HCT116 (cell line): ENCODE data around the gene CCDC159. TPM values are rescaled to one million over a fixed set of nuclear protein-coding genes. Genes with fewer than 3 reads are reported as not detected.

ENCODE experiments used
- ATAC-seq: fragments of 200-7000 bp; cut with Tn5 transposase; 2 replicates; pipeline ENCODE4 v1.9.1; 2020; ENCODE audit warnings: mild to moderate bottlenecking, moderate library complexity
- BruUV-seq: library from RNA; stranded (reverse); fragments of 400-500 nt; replicated peaks from 2 replicates; lab custom pipeline; 2021; lab: Mats Ljungman, UMichigan
- CTCF ChIA-PET: fragments of 300-600 bp; sonication (Branson Sonifier 250); formaldehyde crosslinking; loops from one replicate; lab custom pipeline; 2021; ENCODE audit warnings: antibody characterized with exemption; lab: Charles Lee
- POLR2A ChIA-PET: fragments of 300-600, 350-600 bp; sonication (Branson Sonifier 250); formaldehyde crosslinking; loops from one replicate; lab custom pipeline; 2021; ENCODE audit warnings: antibody characterized with exemption; lab: Charles Lee
- RAD21 ChIA-PET, 2 experiments: fragments of 300-600 bp; sonication (Branson Sonifier 250); formaldehyde crosslinking; loops; one replicate each; lab custom pipeline; 2023; ENCODE audit warnings: low total read pairs in 2 of 2; ENCODE audit not compliant: uncharacterized antibody in 2 of 2, unreplicated experiment in 2 of 2, low non-redundant PET in 1 of 2; lab: Charles Lee
- DNase-seq: peaks from one replicate; pipeline ENCODE4 v3.0.0-alpha.2; 2010; ENCODE audit warnings: low read depth, low spot score
- H2AFZ ChIP-seq: fragments of 200-600 bp; shearing (Covaris generic), sonication (generic); 2 replicates; pipeline ENCODE4 v1.6.1; 2017; ENCODE audit warnings: low read depth, mixed run types, mixed read lengths, antibody characterized with exemption, low read length; ENCODE audit not compliant: poor library complexity, severe bottlenecking
- H3K27ac ChIP-seq: 2 replicates; pipeline ENCODE4 v1.5.1; 2012; ENCODE audit warnings: low read depth, low read length
- H3K27me3 ChIP-seq: fragments of 200-600 bp; sonication (generic); 2 replicates; pipeline ENCODE4 v1.6.1; 2016; ENCODE audit warnings: mixed run types, low read length, mixed read lengths; ENCODE audit not compliant: insufficient read depth
- H3K36me3 ChIP-seq, 2 experiments: fragments of 200-500 bp in 1 of 2; fragments of 200-600 bp in 1 of 2; sonication (Bioruptor generic) in 1 of 2; sonication (generic) in 1 of 2; 2 replicates each; pipeline versions ENCODE4 v1.5.1 to v1.6.1; 2014 to 2016; ENCODE audit warnings: low read length in 2 of 2, inconsistent platforms in 1 of 2, mixed read lengths in 1 of 2, mixed run types in 1 of 2; ENCODE audit not compliant: insufficient read depth in 2 of 2, control insufficient read depth in 1 of 2
- H3K4me1 ChIP-seq, 2 experiments: fragments of 200-600 bp in 1 of 2; sonication (generic) in 1 of 2; 2 replicates each; pipeline versions ENCODE4 v1.5.1 to v1.6.1; 2012 to 2017; ENCODE audit warnings: low read length in 2 of 2, inconsistent platforms in 1 of 2, mild to moderate bottlenecking in 1 of 2, mixed read lengths in 1 of 2, mixed run types in 1 of 2, moderate library complexity in 1 of 2; ENCODE audit not compliant: insufficient read depth in 2 of 2, control insufficient read depth in 1 of 2
- H3K4me2 ChIP-seq: fragments of 200-600 bp; sonication (generic); 2 replicates; pipeline ENCODE4 v1.6.1; 2017; ENCODE audit warnings: mixed run types, low read length, mixed read lengths
- H3K4me3 ChIP-seq, 2 experiments: fragments of 200-600 bp in 1 of 2; sonication (generic) in 1 of 2; replicated peaks in 1 of 2; 2 replicates each; pipeline ENCODE4 v1.5.1; 2011 to 2016; ENCODE audit warnings: low read length in 2 of 2, control low read depth in 1 of 2, low read depth in 1 of 2, mild to moderate bottlenecking in 1 of 2, mixed read lengths in 1 of 2, mixed run types in 1 of 2
- H3K79me2 ChIP-seq: fragments of 200-600 bp; sonication (generic); 2 replicates; pipeline ENCODE4 v1.6.1; 2017; ENCODE audit warnings: mild to moderate bottlenecking, mixed run types, low read length, moderate library complexity, mixed read lengths; ENCODE audit not compliant: insufficient read depth
- H3K9ac ChIP-seq: fragments of 200-600 bp; sonication (generic); 2 replicates; pipeline ENCODE4 v1.6.1; 2016; ENCODE audit warnings: low read length, mixed read lengths
- H3K9me2 ChIP-seq: fragments of 200-600 bp; sonication (generic), shearing (Covaris generic); 2 replicates; pipeline ENCODE4 v1.6.1; 2017; ENCODE audit warnings: mixed run types, mild to moderate bottlenecking, moderate library complexity; ENCODE audit not compliant: insufficient read depth
- H3K9me3 ChIP-seq, 2 experiments: fragments of 200-500 bp in 1 of 2; fragments of 200-600 bp in 1 of 2; sonication (Bioruptor generic) in 1 of 2; sonication (generic) in 1 of 2; 2 replicates each; pipeline ENCODE4 v1.6.1; 2014 to 2017; ENCODE audit warnings: low read length in 2 of 2, mixed read lengths in 2 of 2, inconsistent platforms in 1 of 2, low read depth in 1 of 2, mild to moderate bottlenecking in 1 of 2, mixed run types in 1 of 2, moderate library complexity in 1 of 2; ENCODE audit not compliant: control insufficient read depth in 1 of 2, insufficient read depth in 1 of 2
- H4K20me1 ChIP-seq: fragments of 200-600 bp; sonication (generic), shearing (Covaris generic); 2 replicates; pipeline ENCODE4 v1.6.1; 2017; ENCODE audit warnings: mixed run types, mild to moderate bottlenecking, moderate library complexity; ENCODE audit not compliant: insufficient read depth
- RAD21 ChIP-seq: IDR thresholded peaks from 2 replicates; pipeline ENCODE4 v1.6.1; 2012; ENCODE audit warnings: low read depth, mild to moderate bottlenecking
- TCF7L2 ChIP-seq: IDR thresholded peaks from 2 replicates; pipeline ENCODE4 v1.7.0; 2011; ENCODE audit warnings: borderline replicate concordance, inconsistent platforms; ENCODE audit not compliant: insufficient read depth, insufficient read length; ENCODE audit errors: extremely low read depth
- YY1 ChIP-seq: IDR thresholded peaks from 2 replicates; pipeline ENCODE4 v1.6.1; 2011; ENCODE audit warnings: low read length, low read depth, moderate library complexity, mild to moderate bottlenecking; ENCODE audit not compliant: insufficient replicate concordance; ENCODE audit errors: extremely low read depth
- intact Hi-C: fragments of 100-400 bp; cut with micrococcal nuclease; formaldehyde crosslinking; loops from 2 replicates; pipeline ENCODE4 v1.10.0; 2022
- total RNA-seq: library from RNA; stranded (reverse); gene quantifications from one replicate; pipeline ENCODE4 v1.2.1, GENCODE V29; 2021; ENCODE audit not compliant: unreplicated experiment
- TF ChIP-seq, protein P1 (sequence below), 3 experiments: fragments of 200-600 bp in 1 of 3; sonication (generic) in 1 of 3; IDR thresholded peaks in 2 of 3; conservative IDR thresholded peaks in 1 of 3; 2 replicates each; pipeline ENCODE4 v1.5.1; 2012 to 2017; ENCODE audit warnings: low read depth in 2 of 3, low read length in 2 of 3, antibody characterized with exemption in 1 of 3, borderline replicate concordance in 1 of 3, control low read depth in 1 of 3, mild to moderate bottlenecking in 1 of 3, mixed read lengths in 1 of 3, mixed run types in 1 of 3, moderate library complexity in 1 of 3; ENCODE audit not compliant: insufficient read depth in 1 of 3

CCDC159 gene
- total RNA-seq, 1 experiment from 2014 or later = 7.7 TPM

DNA sequence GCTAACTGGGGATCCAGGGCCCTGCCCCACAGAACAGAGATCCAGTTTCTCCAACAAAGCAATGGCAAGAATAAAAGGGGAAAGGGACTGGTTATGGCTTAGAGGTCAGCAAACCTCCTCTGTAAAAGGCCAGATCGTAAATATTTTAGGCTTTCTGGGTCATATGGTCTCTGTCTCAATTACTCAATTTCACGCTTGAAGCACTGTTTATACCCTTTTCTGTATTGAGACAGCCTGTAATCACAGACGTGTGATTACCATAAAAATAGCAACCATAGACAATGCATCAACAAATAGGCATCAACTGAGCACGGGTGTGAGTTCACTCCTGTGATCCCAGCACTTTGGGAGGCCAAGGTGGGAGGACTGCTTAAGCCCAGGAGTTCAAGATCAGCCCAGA, 16.2 kb upstream of the CCDC159 start:
- intact Hi-C loops = no loop called here
- CTCF ChIA-PET = no interaction called here
- Histone ChIP-seq H3K9ac (no peak overlapping the region), H3K36me3 (peaks cover 2 to 10% of the 10 kb centered on the region in 2 experiments; a peak in 3 of 4 replicates), H4K20me1 (no peaks in the 10 kb centered on the region), H3K9me2 (no peaks in the 10 kb centered on the region), H3K9me3 (no peaks in the 10 kb centered on the region), H3K4me2 (no peak overlapping the region)
- no TSS peak for BruUV-seq
- no peak for DNase-seq
- TF ChIP-seq TCF7L2 = no peak
- TF ChIP-seq RAD21 = no peak
- TF ChIP-seq, all 23 proteins: peak for 0
- no peak overlapping the region for H3K27ac ChIP-seq
- H3K4me3 ChIP-seq = no peak overlapping the region
- ChIA-PET POLR2A (no interaction called here), RAD21 (no interaction called here)
- H3K4me1 ChIP-seq = no peaks in the 10 kb centered on the region
- H2AFZ ChIP-seq = no peak overlapping the region
- H3K27me3 ChIP-seq = no peaks in the 10 kb centered on the region
- H3K79me2 ChIP-seq = no peaks in the 10 kb centered on the region
- ATAC-seq = no peak

DNA sequence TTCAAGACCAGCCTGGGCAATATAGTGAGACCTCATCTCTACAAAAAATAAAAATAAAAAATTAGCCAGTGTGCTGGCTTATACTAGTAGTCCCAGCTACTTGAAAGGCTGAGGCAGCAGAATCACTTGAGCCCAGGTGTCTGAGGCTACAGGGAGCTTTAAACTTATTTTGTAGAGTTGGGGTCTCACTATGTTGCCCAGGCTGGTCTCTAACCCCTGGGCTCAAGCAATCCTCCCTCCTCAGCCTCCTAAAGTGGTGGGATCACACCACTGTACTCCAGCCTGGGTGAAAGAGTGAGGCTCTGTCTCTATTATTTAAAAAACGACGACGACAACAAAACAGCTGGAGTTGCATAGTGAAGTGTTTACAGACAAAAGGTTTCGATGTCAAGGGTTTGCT, 14.8 kb upstream of the CCDC159 start:
- Histone ChIP-seq H3K27me3 (no peaks in the 10 kb centered on the region), H3K4me3 (no peak overlapping the region), H3K9ac (no peak overlapping the region), H3K79me2 (no peaks in the 10 kb centered on the region), H2AFZ (no peak overlapping the region), H3K4me1 (no peaks in the 10 kb centered on the region), H3K27ac (no peak overlapping the region), H3K4me2 (no peak overlapping the region), H3K36me3 (peaks cover 7 to 19% of the 10 kb centered on the region in 2 experiments), H3K9me2 (no peaks in the 10 kb centered on the region), H4K20me1 (no peaks in the 10 kb centered on the region), H3K9me3 (no peaks in the 10 kb centered on the region)
- POLR2A ChIA-PET = interaction anchor here (0.6 kb wide), 1 partner anchor 1529 kb away, joined by 3 read pairs; no protein-coding TSS in a partner anchor
- TF ChIP-seq TCF7L2 (no peak), YY1 (no peak)
- TF ChIP-seq, protein P1, sequence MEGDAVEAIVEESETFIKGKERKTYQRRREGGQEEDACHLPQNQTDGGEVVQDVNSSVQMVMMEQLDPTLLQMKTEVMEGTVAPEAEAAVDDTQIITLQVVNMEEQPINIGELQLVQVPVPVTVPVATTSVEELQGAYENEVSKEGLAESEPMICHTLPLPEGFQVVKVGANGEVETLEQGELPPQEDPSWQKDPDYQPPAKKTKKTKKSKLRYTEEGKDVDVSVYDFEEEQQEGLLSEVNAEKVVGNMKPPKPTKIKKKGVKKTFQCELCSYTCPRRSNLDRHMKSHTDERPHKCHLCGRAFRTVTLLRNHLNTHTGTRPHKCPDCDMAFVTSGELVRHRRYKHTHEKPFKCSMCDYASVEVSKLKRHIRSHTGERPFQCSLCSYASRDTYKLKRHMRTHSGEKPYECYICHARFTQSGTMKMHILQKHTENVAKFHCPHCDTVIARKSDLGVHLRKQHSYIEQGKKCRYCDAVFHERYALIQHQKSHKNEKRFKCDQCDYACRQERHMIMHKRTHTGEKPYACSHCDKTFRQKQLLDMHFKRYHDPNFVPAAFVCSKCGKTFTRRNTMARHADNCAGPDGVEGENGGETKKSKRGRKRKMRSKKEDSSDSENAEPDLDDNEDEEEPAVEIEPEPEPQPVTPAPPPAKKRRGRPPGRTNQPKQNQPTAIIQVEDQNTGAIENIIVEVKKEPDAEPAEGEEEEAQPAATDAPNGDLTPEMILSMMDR (IDR thresholded peaks at IDR 0.05 in 2 of 3, conservative IDR thresholded peaks at IDR 0.05 in 1 of 3; ENCODE audit: borderline replicate concordance in 1 of 3, insufficient read depth in 1 of 3, low read depth in 2 of 3, low read length in 2 of 3) = no peak
- intact Hi-C loops = no loop called here
- RAD21 ChIA-PET = no interaction called here
- CTCF ChIA-PET = interaction anchor here (1.0 kb wide), 1 partner anchor 9 kb away, joined by 3 read pairs; no protein-coding TSS in a partner anchor
- no TSS peak for BruUV-seq
- no peak for ATAC-seq
- no peak for DNase-seq
